GM20000 (cell line): ENCODE results near the gene CCDC175.
A peak's percentile ranks its signal among the peaks of the same experiment; 100 is the strongest.

Experiments used
- DNase-seq: peaks from one replicate; pipeline ENCODE4 v3.0.0; 2012; ENCODE audit warnings: low spot score
- TF ChIP-seq, protein P1 (sequence below): IDR thresholded peaks from 2 replicates; pipeline ENCODE4 v1.5.1; 2012; ENCODE audit warnings: mild to moderate bottlenecking, control low read depth; ENCODE audit errors: extremely low read depth, missing control alignments

Gene CCDC175

DNA sequence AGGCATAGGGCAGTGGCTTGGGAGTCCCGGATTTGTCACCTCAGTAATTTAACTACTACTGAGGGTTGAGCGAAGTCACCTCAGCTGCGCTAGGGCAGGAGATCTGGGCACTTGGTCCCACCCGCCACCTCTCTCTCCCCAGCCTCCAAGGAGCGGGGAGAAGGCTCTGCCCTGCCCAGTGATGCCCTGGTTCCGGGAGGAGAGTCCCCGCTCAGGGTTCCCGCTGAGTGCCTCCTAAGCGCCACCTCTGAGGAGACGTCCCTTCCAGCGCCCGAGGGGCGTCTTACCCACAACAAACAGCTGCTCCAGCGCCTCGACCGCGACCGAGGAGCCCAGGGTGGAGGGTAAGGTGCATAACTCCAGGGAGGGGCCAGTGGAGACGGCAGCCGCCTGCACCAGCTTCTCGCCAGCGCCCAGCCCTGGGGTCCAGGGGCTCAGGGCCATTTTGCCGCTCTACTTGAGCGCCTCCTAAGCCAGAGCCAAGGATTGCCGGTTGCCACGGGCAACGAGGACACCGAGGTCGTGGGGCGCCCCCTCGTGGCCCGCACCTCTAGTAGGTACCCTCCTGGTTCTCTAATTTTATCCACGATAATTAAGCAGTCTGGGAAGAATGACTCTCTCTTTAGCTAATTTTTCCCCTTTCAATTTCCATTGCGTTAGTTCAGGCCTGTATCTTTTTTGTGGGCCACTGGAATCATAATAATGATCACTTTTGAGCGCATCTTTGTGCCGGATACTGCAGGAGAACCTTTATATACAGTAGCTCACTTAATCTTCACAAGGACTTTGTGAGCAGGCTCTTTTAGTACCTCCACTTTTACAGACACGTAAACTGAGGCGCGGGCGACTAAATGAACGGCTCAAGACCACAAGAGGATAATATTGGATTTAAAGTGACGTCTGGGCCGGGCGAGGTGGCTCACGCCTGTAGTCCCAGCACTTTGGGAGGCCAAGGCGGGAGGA, at the start of gene CCDC175:
Gene CCDC175, minus strand, starts transcription at position 481 of the 963 bp plus-strand sequence. Its CDS starts 37 bp downstream, at position 444.
- peak; percentile 80 for DNase-seq
- TF ChIP-seq, protein P1, sequence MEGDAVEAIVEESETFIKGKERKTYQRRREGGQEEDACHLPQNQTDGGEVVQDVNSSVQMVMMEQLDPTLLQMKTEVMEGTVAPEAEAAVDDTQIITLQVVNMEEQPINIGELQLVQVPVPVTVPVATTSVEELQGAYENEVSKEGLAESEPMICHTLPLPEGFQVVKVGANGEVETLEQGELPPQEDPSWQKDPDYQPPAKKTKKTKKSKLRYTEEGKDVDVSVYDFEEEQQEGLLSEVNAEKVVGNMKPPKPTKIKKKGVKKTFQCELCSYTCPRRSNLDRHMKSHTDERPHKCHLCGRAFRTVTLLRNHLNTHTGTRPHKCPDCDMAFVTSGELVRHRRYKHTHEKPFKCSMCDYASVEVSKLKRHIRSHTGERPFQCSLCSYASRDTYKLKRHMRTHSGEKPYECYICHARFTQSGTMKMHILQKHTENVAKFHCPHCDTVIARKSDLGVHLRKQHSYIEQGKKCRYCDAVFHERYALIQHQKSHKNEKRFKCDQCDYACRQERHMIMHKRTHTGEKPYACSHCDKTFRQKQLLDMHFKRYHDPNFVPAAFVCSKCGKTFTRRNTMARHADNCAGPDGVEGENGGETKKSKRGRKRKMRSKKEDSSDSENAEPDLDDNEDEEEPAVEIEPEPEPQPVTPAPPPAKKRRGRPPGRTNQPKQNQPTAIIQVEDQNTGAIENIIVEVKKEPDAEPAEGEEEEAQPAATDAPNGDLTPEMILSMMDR: peak; percentile 67

- no peak for DNase-seq
- TF ChIP-seq, protein P1: no peak
Observed at GRCh38 chr14:59622631-59623030, 46.0 kb upstream of the CCDC175 start.

GRCh38 chr14:59619061-59619460, 42.4 kb upstream of the CCDC175 start:
- TF ChIP-seq, protein P1: no peak
- DNase-seq: no peak

GRCh38 chr14:59601056-59601455, 24.4 kb upstream of the CCDC175 start:
- TF ChIP-seq, protein P1: no peak
- DNase-seq: no peak

- TF ChIP-seq, protein P1: no peak
- no peak for DNase-seq
Observed at GRCh38 chr14:59600211-59600945, 23.8 kb upstream of the CCDC175 start.

- TF ChIP-seq, protein P1: no peak
- DNase-seq: no peak
Observed at GRCh38 chr14:59595071-59595470, 18.5 kb upstream of the CCDC175 start.
